Suprapubic skin (tissue), 3 donors: ENCODE data around the gene AP2A1.

Experiments used
- CTCF ChIP-seq, 2 donors: fragments of 200-600 bp in 1 of 2; fragments of 450-650 bp in 1 of 2; sonication (generic) in 1 of 2; IDR thresholded peaks; one replicate each; pipeline ENCODE4 v1.5.1; 2016 to 2019; ENCODE audit warnings: antibody characterized with exemption in 2 of 2, mild to moderate bottlenecking in 1 of 2, moderate library complexity in 1 of 2
- POLR2AphosphoS5 ChIP-seq, 3 donors: sonication (generic); formaldehyde crosslinking; IDR thresholded peaks; one replicate each; pipeline ENCODE4 v1.6.1; 2017; ENCODE audit warnings: antibody characterized with exemption in 3 of 3

GRCh38 chr19:49764341-49764740, 2.5 kb upstream of the AP2A1 start:
- no peak for TF ChIP-seq POLR2AphosphoS5 (IDR thresholded peaks at IDR 0.05)
- TF ChIP-seq CTCF (IDR thresholded peaks at IDR 0.05) = no peak
